ENCODE measurements around the gene TACR1.

TACR1 gene

GRCh38 chr2:75010571-75010970 lies 188.7 kb downstream of the TACR1 start:
- Mint-ChIP-seq H3K9me3 (peaks cover 7% of the 10 kb centered on the region), H3K27ac (no peak overlapping the region), H3K36me3 (ENCODE audit: low read depth) (no peaks in the 10 kb centered on the region), H3K4me3 (no peak overlapping the region), H3K4me1 (peaks cover 6% of the 10 kb centered on the region), H3K27me3 (ENCODE audit: low read depth) (peaks cover 4% of the 10 kb centered on the region)
- TF ChIP-seq CTCF (IDR thresholded peaks at IDR 0.05; ENCODE audit: unreplicated experiment in 3 of 3): no peak

- Mint-ChIP-seq H3K27me3 (ENCODE audit: low read depth) (peaks cover 4% of the 10 kb centered on the region), H3K4me3 (no peak overlapping the region), H3K9me3 (no peaks in the 10 kb centered on the region), H3K4me1 (peaks cover 6% of the 10 kb centered on the region), H3K36me3 (ENCODE audit: low read depth) (no peaks in the 10 kb centered on the region), H3K27ac (no peak overlapping the region)
- no peak for TF ChIP-seq CTCF (IDR thresholded peaks at IDR 0.05; ENCODE audit: unreplicated experiment in 3 of 3)
These were observed 191.5 kb downstream of the TACR1 start for GRCh38 chr2:75007819-75008218.

- H3K4me3 Mint-ChIP-seq: no peak overlapping the region
- no peak overlapping the region for H3K27ac Mint-ChIP-seq
- H3K4me1 Mint-ChIP-seq: peaks cover 6% of the 10 kb centered on the region
- no peaks in the 10 kb centered on the region for H3K36me3 Mint-ChIP-seq (ENCODE audit: low read depth)
- no peak for TF ChIP-seq CTCF (IDR thresholded peaks at IDR 0.05; ENCODE audit: unreplicated experiment in 3 of 3)
- peaks cover 4% of the 10 kb centered on the region for H3K27me3 Mint-ChIP-seq (ENCODE audit: low read depth)
- H3K9me3 Mint-ChIP-seq: no peaks in the 10 kb centered on the region
These were observed 192.3 kb downstream of the TACR1 start for GRCh38 chr2:75007061-75007460.

GRCh38 chr2:75006041-75006440 lies 193.3 kb downstream of the TACR1 start:
- H3K27ac Mint-ChIP-seq: no peak overlapping the region
- no peak for TF ChIP-seq CTCF (IDR thresholded peaks at IDR 0.05; ENCODE audit: unreplicated experiment in 3 of 3)

GRCh38 chr2:75003773-75004172 lies 195.5 kb downstream of the TACR1 start:
- H3K27me3 Mint-ChIP-seq (ENCODE audit: low read depth): no peaks in the 10 kb centered on the region
- no peaks in the 10 kb centered on the region for H3K36me3 Mint-ChIP-seq (ENCODE audit: low read depth)
- no peak for TF ChIP-seq CTCF (IDR thresholded peaks at IDR 0.05; ENCODE audit: unreplicated experiment in 3 of 3)
- H3K9me3 Mint-ChIP-seq: no peaks in the 10 kb centered on the region
- H3K4me1 Mint-ChIP-seq: peaks cover 2% of the 10 kb centered on the region
- no peak overlapping the region for H3K4me3 Mint-ChIP-seq
- H3K27ac Mint-ChIP-seq: no peak overlapping the region

More at GRCh38 chr2:75006041-75006440, 193.3 kb downstream of the TACR1 start:
- no peaks in the 10 kb centered on the region for H3K9me3 Mint-ChIP-seq
- H3K4me1 Mint-ChIP-seq: peaks cover 6% of the 10 kb centered on the region
- no peak overlapping the region for H3K4me3 Mint-ChIP-seq
- H3K27me3 Mint-ChIP-seq (ENCODE audit: low read depth): peaks cover 4% of the 10 kb centered on the region
- no peaks in the 10 kb centered on the region for H3K36me3 Mint-ChIP-seq (ENCODE audit: low read depth)

GRCh38 chr2:75003276-75003675 lies 196.0 kb downstream of the TACR1 start:
- no peak for TF ChIP-seq CTCF (IDR thresholded peaks at IDR 0.05; ENCODE audit: unreplicated experiment in 3 of 3)
- H3K4me1 Mint-ChIP-seq: no peaks in the 10 kb centered on the region
- no peaks in the 10 kb centered on the region for H3K9me3 Mint-ChIP-seq
- H3K27ac Mint-ChIP-seq: no peak overlapping the region
- H3K36me3 Mint-ChIP-seq (ENCODE audit: low read depth): no peaks in the 10 kb centered on the region
- no peak overlapping the region for H3K4me3 Mint-ChIP-seq
- no peaks in the 10 kb centered on the region for H3K27me3 Mint-ChIP-seq (ENCODE audit: low read depth)

All from nephron (organoid).